HG03135 (cell line): ENCODE data around the gene OBSCN.

ENCODE experiments used
- ATAC-seq: cut with Tn5 transposase; IDR thresholded peaks from one replicate; pipeline ENCODE4 v1.9.1; 2021; ENCODE audit warnings: mild to moderate bottlenecking, moderate library complexity; ENCODE audit not compliant: unreplicated experiment

The OBSCN gene

GRCh38 chr1:228394571-228395394, 186.9 kb downstream of the OBSCN start:
- ATAC-seq, result no peak

- ATAC-seq, result no peak
Measured at GRCh38 chr1:228396770-228397662, 189.2 kb downstream of the OBSCN start.

GRCh38 chr1:228397966-228398365, 190.1 kb downstream of the OBSCN start:
- no peak for ATAC-seq

GRCh38 chr1:228398741-228399461, 191.1 kb downstream of the OBSCN start:
- ATAC-seq, result no peak

GRCh38 chr1:228399531-228400236, 191.8 kb downstream of the OBSCN start:
- ATAC-seq, result no peak

- no peak for ATAC-seq
Measured at GRCh38 chr1:228400237-228400651, 192.4 kb downstream of the OBSCN start.

GRCh38 chr1:228400692-228401454, 193.0 kb downstream of the OBSCN start:
- no peak for ATAC-seq

- no peak for ATAC-seq
Measured at GRCh38 chr1:228401782-228402640, 194.2 kb downstream of the OBSCN start.

GRCh38 chr1:228402641-228403025, 194.8 kb downstream of the OBSCN start:
- no peak for ATAC-seq

GRCh38 chr1:228403231-228403631, 195.4 kb downstream of the OBSCN start:
- ATAC-seq, result no peak

GRCh38 chr1:228404107-228404720, 196.4 kb downstream of the OBSCN start:
- no peak for ATAC-seq

GRCh38 chr1:228405200-228405978, 197.5 kb downstream of the OBSCN start:
- ATAC-seq, result no peak

GRCh38 chr1:228405979-228406228, 198.1 kb downstream of the OBSCN start:
- ATAC-seq, result no peak

- no peak for ATAC-seq
Measured at GRCh38 chr1:228407106-228408040, 199.5 kb downstream of the OBSCN start.

- no peak for ATAC-seq
Measured at GRCh38 chr1:228408041-228408868, 200.4 kb downstream of the OBSCN start.
